ENCODE results near the gene PTF1A. TPM values are rescaled to one million over a fixed set of nuclear protein-coding genes. Genes with fewer than 3 reads are reported as not detected.
"Not testable (repeated sequence)": the region's sequence is repeated elsewhere in the genome, so short reads cannot be mapped to it uniquely, and the experiment has no call there.

Gene PTF1A
- total RNA-seq, 2 donors from 2014 or later: not detected

- Mint-ChIP-seq H3K27ac (no peak overlapping the region), H3K4me3 (no peak overlapping the region), H3K4me1 (ENCODE audit: low read depth in 2 of 2) (peaks cover 0 to 4% of the 10 kb centered on the region in 2 donors), H3K9me3 (no peaks in the 10 kb centered on the region), H3K36me3 (no peaks in the 10 kb centered on the region), H3K27me3 (peaks cover 28 to 54% of the 10 kb centered on the region in 2 donors)
- ATAC-seq (no peak), DNase-seq (ENCODE audit: low spot score) (no peak)
Measured at GRCh38 chr10:23203369-23204325, 11.5 kb downstream of the PTF1A start.

- ATAC-seq: no peak
- Mint-ChIP-seq H3K27me3 (peaks cover 35 to 64% of the 10 kb centered on the region in 2 donors), H3K4me1 (ENCODE audit: low read depth in 2 of 2) (peaks cover 0 to 4% of the 10 kb centered on the region in 2 donors), H3K36me3 (no peaks in the 10 kb centered on the region), H3K27ac (no peak overlapping the region), H3K4me3 (no peak overlapping the region), H3K9me3 (peaks cover 3% of the 10 kb centered on the region)
- DNase-seq (ENCODE audit: low spot score): no peak
Measured at GRCh38 chr10:23204773-23205172, 12.7 kb downstream of the PTF1A start.

GRCh38 chr10:23205972-23206642 lies 14.0 kb downstream of the PTF1A start:
- ATAC-seq (no peak), DNase-seq (ENCODE audit: low spot score) (no peak)
- Mint-ChIP-seq H3K36me3 (no peaks in the 10 kb centered on the region), H3K27ac (no peak overlapping the region), H3K4me3 (no peak overlapping the region), H3K27me3 (peaks cover 24 to 51% of the 10 kb centered on the region in 2 donors), H3K9me3 (peaks cover 3% of the 10 kb centered on the region), H3K4me1 (ENCODE audit: low read depth in 2 of 2) (no peaks in the 10 kb centered on the region)

GRCh38 chr10:23217471-23217870 lies 25.4 kb downstream of the PTF1A start:
- Mint-ChIP-seq H3K9me3 (no peaks in the 10 kb centered on the region), H3K27ac (no peak overlapping the region), H3K4me1 (ENCODE audit: low read depth in 2 of 2) (no peaks in the 10 kb centered on the region), H3K27me3 (peaks cover 13 to 25% of the 10 kb centered on the region in 2 donors), H3K36me3 (no peaks in the 10 kb centered on the region), H3K4me3 (no peak overlapping the region)
- ATAC-seq (no peak), DNase-seq (ENCODE audit: low spot score) (no peak)

GRCh38 chr10:23230582-23230981 lies 38.5 kb downstream of the PTF1A start:
- ATAC-seq: no peak
- Mint-ChIP-seq H3K27me3 (peaks cover 8 to 24% of the 10 kb centered on the region in 2 donors), H3K9me3 (peaks cover 3% of the 10 kb centered on the region), H3K4me1 (ENCODE audit: low read depth in 2 of 2) (no peaks in the 10 kb centered on the region), H3K4me3 (no peak overlapping the region), H3K36me3 (no peaks in the 10 kb centered on the region), H3K27ac (no peak overlapping the region)
- DNase-seq (ENCODE audit: low spot score): no peak

- peaks cover 12% of the 10 kb centered on the region for H3K9me3 Mint-ChIP-seq
- no peak overlapping the region for H3K27ac Mint-ChIP-seq
- no peaks in the 10 kb centered on the region for H3K4me1 Mint-ChIP-seq (ENCODE audit: low read depth in 2 of 2)
- no peak for DNase-seq (ENCODE audit: low spot score)
- ATAC-seq: no peak
- no peak overlapping the region for H3K4me3 Mint-ChIP-seq
- H3K36me3 Mint-ChIP-seq: peaks cover 6% of the 10 kb centered on the region
- peaks cover 2 to 14% of the 10 kb centered on the region in 2 donors for H3K27me3 Mint-ChIP-seq
Measured at GRCh38 chr10:23238015-23238414, 45.9 kb downstream of the PTF1A start.

GRCh38 chr10:23241779-23242178 lies 49.7 kb downstream of the PTF1A start:
- not testable (repeated sequence) for H3K4me1 Mint-ChIP-seq (ENCODE audit: low read depth in 2 of 2); H3K36me3 Mint-ChIP-seq; H3K4me3 Mint-ChIP-seq; DNase-seq (ENCODE audit: low spot score); H3K27ac Mint-ChIP-seq; ATAC-seq
- H3K27me3 Mint-ChIP-seq: peaks cover 0 to 14% of the 10 kb centered on the region in 2 donors
- H3K9me3 Mint-ChIP-seq: peaks cover 18% of the 10 kb centered on the region

Other genes starting within 250 kb of the PTF1A start
- gene MSRB2, start 96.7 kb upstream of the PTF1A start, total RNA-seq: 10 to 100 TPM in 1 of 2 donors, 1 to 10 TPM in 1; 6.5 to 10.7 TPM
- gene C10orf67, start 152.5 kb downstream of the PTF1A start, total RNA-seq: not detected
- 1 to 10 TPM; 2.9 to 3.7 TPM for gene OTUD1, start 246.8 kb downstream of the PTF1A start, total RNA-seq

Measured in natural killer cell treated with Interleukin-12 subunit alpha and Interleukin-12 subunit beta and Interleukin-15 and Interleukin-18, amount 100 ng/mL, for 72 hours (primary cell).